Endothelial cell of umbilical vein (primary cell): ENCODE measurements around the gene DTX4. TPM values are rescaled to one million over a fixed set of nuclear protein-coding genes. Genes with fewer than 3 reads are reported as not detected.

Experiments used
- BruUV-seq: library from RNA; stranded (reverse); fragments of 400-500 nt; replicated peaks from 2 replicates; lab custom pipeline; 2021; lab: Mats Ljungman, UMichigan
- CTCF ChIA-PET: fragments of 300-600, 350-600 bp; sonication (Branson Sonifier 250); formaldehyde crosslinking; loops from one replicate; lab custom pipeline; 2021; ENCODE audit warnings: antibody characterized with exemption, inconsistent platforms; lab: Charles Lee
- POLR2A ChIA-PET: fragments of 300-600, 350-600 bp; sonication (Branson Sonifier 250); formaldehyde crosslinking; loops from one replicate; lab custom pipeline; 2021; ENCODE audit warnings: antibody characterized with exemption, inconsistent platforms; lab: Charles Lee
- DNase-seq: peaks from one replicate; pipeline ENCODE4 v3.0.0-alpha.2; 2011; ENCODE audit warnings: low read depth, low spot score
- FAIRE-seq: peaks from 2 replicates; lab custom pipeline; 2011; peaks lifted over from hg19 to GRCh38; lab: Jason Lieb, UNC
- H2AFZ ChIP-seq: 2 replicates; pipeline ENCODE4 v1.6.0; 2012; ENCODE audit warnings: low read depth, low read length, control low read depth, inconsistent platforms
- H3K27ac ChIP-seq: 2 replicates; pipeline ENCODE4 v1.5.1; 2011; ENCODE audit warnings: low read depth, mild to moderate bottlenecking, control low read depth, low read length, moderate library complexity; ENCODE audit not compliant: insufficient read depth
- H3K27me3 ChIP-seq, 2 experiments: 2 replicates each; pipeline versions ENCODE4 v1.6.0 to v1.6.1; 2011; ENCODE audit warnings: low read length in 2 of 2, mixed read lengths in 1 of 2; ENCODE audit not compliant: control insufficient read depth in 2 of 2, insufficient read depth in 2 of 2
- H3K36me3 ChIP-seq, 2 experiments: 2 replicates in 1 of 2; 3 replicates in 1 of 2; pipeline ENCODE4 v1.5.1; 2011; ENCODE audit warnings: low read length in 2 of 2, mild to moderate bottlenecking in 1 of 2, moderate library complexity in 1 of 2; ENCODE audit not compliant: control insufficient read depth in 2 of 2, insufficient read depth in 2 of 2; ENCODE audit errors: extremely low read depth in 1 of 2
- H3K4me1 ChIP-seq: 3 replicates; pipeline ENCODE4 v1.5.1; 2011; ENCODE audit warnings: mild to moderate bottlenecking, low read length; ENCODE audit not compliant: control insufficient read depth, insufficient read depth; ENCODE audit errors: extremely low read depth
- H3K4me2 ChIP-seq: 2 replicates; pipeline ENCODE4 v1.6.1; 2011; ENCODE audit warnings: low read length, control low read depth, mixed read lengths; ENCODE audit not compliant: insufficient read depth
- H3K4me3 ChIP-seq, 3 experiments: fragments of 200-600 bp in 1 of 3; sonication (generic), shearing (Covaris generic) in 1 of 3; replicated peaks in 1 of 3; 2 replicates each; pipeline ENCODE4 v1.5.1; 2011 to 2016; ENCODE audit warnings: control low read depth in 3 of 3, low read length in 3 of 3, mild to moderate bottlenecking in 2 of 3, inconsistent platforms in 1 of 3, low read depth in 1 of 3, moderate library complexity in 1 of 3; ENCODE audit not compliant: insufficient read depth in 1 of 3
- H3K79me2 ChIP-seq: 2 replicates; pipeline ENCODE4 v1.6.0; 2012; ENCODE audit warnings: low read length, inconsistent platforms; ENCODE audit not compliant: control insufficient read depth, insufficient read depth
- H3K9ac ChIP-seq: replicated peaks from 2 replicates; pipeline ENCODE3; 2011; ENCODE audit warnings: low read length, control low read depth; ENCODE audit not compliant: insufficient read depth; ENCODE audit errors: extremely low read depth
- H3K9me1 ChIP-seq: replicated peaks from 3 replicates; pipeline ENCODE4 v1.6.0; 2011; ENCODE audit warnings: mild to moderate bottlenecking, low read length; ENCODE audit not compliant: control insufficient read depth, insufficient read depth; ENCODE audit errors: extremely low read depth
- H3K9me3 ChIP-seq: replicated peaks from 2 replicates; pipeline ENCODE4 v1.5.1; 2012; ENCODE audit warnings: low read length, inconsistent platforms; ENCODE audit not compliant: control insufficient read depth, insufficient read depth
- H4K20me1 ChIP-seq: replicated peaks from 2 replicates; pipeline ENCODE3; 2011; ENCODE audit warnings: mild to moderate bottlenecking, low read length; ENCODE audit not compliant: control insufficient read depth, insufficient read depth; ENCODE audit errors: extremely low read depth
- EZH2 ChIP-seq: IDR thresholded peaks from 2 replicates; pipeline ENCODE4 v1.6.1; 2012; ENCODE audit warnings: borderline replicate concordance, low read depth, mild to moderate bottlenecking, moderate library complexity, low read length, inconsistent platforms; ENCODE audit not compliant: severe bottlenecking
- FOS ChIP-seq: IDR thresholded peaks from 2 replicates; pipeline ENCODE4 v1.6.1; 2011; ENCODE audit warnings: mild to moderate bottlenecking, low read length, moderate library complexity, borderline replicate concordance; ENCODE audit not compliant: insufficient read depth
- GATA2 ChIP-seq: IDR thresholded peaks from 2 replicates; pipeline ENCODE4 v1.7.0; 2011; ENCODE audit warnings: low read depth, mild to moderate bottlenecking, moderate library complexity, mixed read lengths, low read length; ENCODE audit not compliant: insufficient read length, insufficient read depth
- JUN ChIP-seq: IDR thresholded peaks from 2 replicates; pipeline ENCODE4 v1.6.1; 2011; ENCODE audit warnings: borderline replicate concordance, low read depth; ENCODE audit not compliant: insufficient read length, insufficient read depth
- MYC ChIP-seq: IDR thresholded peaks from one replicate; pipeline ENCODE4 v1.6.1; 2011; ENCODE audit warnings: mild to moderate bottlenecking, low read depth, low read length
- POLR2A ChIP-seq: IDR thresholded peaks from 2 replicates; pipeline ENCODE4 v1.6.1; 2012; ENCODE audit warnings: low read depth, mild to moderate bottlenecking, control low read depth, low read length
- POLR2AphosphoS5 ChIP-seq: IDR thresholded peaks from 2 replicates; pipeline ENCODE4 v1.6.1; 2012; ENCODE audit warnings: low read depth, mild to moderate bottlenecking, control low read depth, low read length, moderate library complexity; ENCODE audit not compliant: insufficient read depth
- dilution Hi-C: fragments of 300-500 bp; cut with MboI; formaldehyde crosslinking; loops from one replicate; pipeline ENCODE4 v1.15.0; 2019; ENCODE audit warnings: low sequenced_read_pairs; ENCODE audit not compliant: extremely low pct_ligation_motif_present
- intact Hi-C: fragments of 100-400 bp; cut with micrococcal nuclease; formaldehyde crosslinking; loops from one replicate; pipeline ENCODE4 v1.10.0; 2022
- polyA plus RNA-seq, 4 experiments: library from polyadenylated mRNA; depleted of rRNA in 3 of 4; stranded (reverse) in 3 of 4; unstranded in 1 of 4; fragments of >200 nt; gene quantifications; 2 replicates each; pipeline versions ENCODE4 v1.2.1 to v1.2.3, GENCODE V29; 2011 to 2012; ENCODE audit warnings: missing spikeins in 1 of 4
- total RNA-seq: library from RNA; stranded (reverse); gene quantifications from 2 replicates; pipeline ENCODE4 v1.2.3, GENCODE V29; 2021
- TF ChIP-seq, protein P1 (sequence below), 2 donors: IDR thresholded peaks; 1 replicate in 1 of 2; 2 replicates in 1 of 2; pipeline ENCODE4 v1.5.1; 2011; ENCODE audit warnings: low read length in 2 of 2, mild to moderate bottlenecking in 2 of 2, moderate library complexity in 2 of 2, control low read depth in 1 of 2, inconsistent platforms in 1 of 2, low read depth in 1 of 2; ENCODE audit not compliant: insufficient read depth in 1 of 2; ENCODE audit errors: extremely low read depth in 1 of 2
- TF ChIP-seq, protein P2 (sequence below): IDR thresholded peaks from 2 replicates; pipeline ENCODE4 v1.6.1; 2011; ENCODE audit not compliant: insufficient read depth, insufficient read length

Gene DTX4
- total and polyA plus RNA-seq, 2 donors (not counting 3 experiments of a cell fraction or from before 2014, with no cell fraction given) = 0.08 to 0.91 TPM

DNA sequence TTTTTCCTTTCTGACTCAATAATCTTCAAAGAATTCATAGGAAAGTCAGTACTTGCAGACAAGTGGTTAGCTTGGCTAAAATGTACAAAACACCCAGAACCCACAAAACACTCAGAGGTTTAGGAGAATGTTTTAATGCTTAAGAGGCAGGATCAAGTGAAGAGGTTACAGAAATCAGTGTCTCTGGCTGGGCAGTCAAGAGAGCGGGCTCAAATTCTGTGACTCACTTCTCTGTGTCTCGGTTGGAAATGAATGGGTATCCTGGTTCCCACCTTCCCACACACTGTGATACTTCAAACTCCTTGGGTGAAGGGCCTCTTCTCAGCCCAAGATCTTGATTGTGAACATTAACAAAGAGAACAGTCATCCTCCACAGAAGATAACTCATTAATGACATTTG lies 37.0 kb downstream of the DTX4 start:
- H3K36me3 ChIP-seq = no peaks in the 10 kb centered on the region
- no peak overlapping the region for H3K4me2 ChIP-seq
- H4K20me1 ChIP-seq = no peaks in the 10 kb centered on the region
- no peaks in the 10 kb centered on the region for H3K79me2 ChIP-seq
- TF ChIP-seq JUN = no peak
- no peak for TF ChIP-seq MYC
- TF ChIP-seq POLR2A = no peak
- TF ChIP-seq EZH2 = no peak
- TF ChIP-seq, protein P1, sequence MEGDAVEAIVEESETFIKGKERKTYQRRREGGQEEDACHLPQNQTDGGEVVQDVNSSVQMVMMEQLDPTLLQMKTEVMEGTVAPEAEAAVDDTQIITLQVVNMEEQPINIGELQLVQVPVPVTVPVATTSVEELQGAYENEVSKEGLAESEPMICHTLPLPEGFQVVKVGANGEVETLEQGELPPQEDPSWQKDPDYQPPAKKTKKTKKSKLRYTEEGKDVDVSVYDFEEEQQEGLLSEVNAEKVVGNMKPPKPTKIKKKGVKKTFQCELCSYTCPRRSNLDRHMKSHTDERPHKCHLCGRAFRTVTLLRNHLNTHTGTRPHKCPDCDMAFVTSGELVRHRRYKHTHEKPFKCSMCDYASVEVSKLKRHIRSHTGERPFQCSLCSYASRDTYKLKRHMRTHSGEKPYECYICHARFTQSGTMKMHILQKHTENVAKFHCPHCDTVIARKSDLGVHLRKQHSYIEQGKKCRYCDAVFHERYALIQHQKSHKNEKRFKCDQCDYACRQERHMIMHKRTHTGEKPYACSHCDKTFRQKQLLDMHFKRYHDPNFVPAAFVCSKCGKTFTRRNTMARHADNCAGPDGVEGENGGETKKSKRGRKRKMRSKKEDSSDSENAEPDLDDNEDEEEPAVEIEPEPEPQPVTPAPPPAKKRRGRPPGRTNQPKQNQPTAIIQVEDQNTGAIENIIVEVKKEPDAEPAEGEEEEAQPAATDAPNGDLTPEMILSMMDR (IDR thresholded peaks at IDR 0.05; ENCODE audit: extremely low read depth in 1 of 2, insufficient read depth in 1 of 2, low read depth in 1 of 2, low read length in 2 of 2) = no peak
- TF ChIP-seq FOS = no peak
- no peak for TF ChIP-seq POLR2AphosphoS5
- TF ChIP-seq, protein P2, sequence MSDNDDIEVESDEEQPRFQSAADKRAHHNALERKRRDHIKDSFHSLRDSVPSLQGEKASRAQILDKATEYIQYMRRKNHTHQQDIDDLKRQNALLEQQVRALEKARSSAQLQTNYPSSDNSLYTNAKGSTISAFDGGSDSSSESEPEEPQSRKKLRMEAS = no peak
- TF ChIP-seq GATA2 = no peak
- no peak overlapping the region for H3K4me3 ChIP-seq
- no peaks in the 10 kb centered on the region for H3K9me3 ChIP-seq
- BruUV-seq = no TSS peak
- H3K9me1 ChIP-seq = no peaks in the 10 kb centered on the region
- ChIA-PET CTCF (interaction anchor here (4.8 kb wide), 1 partner anchor 37 kb away, joined by 27 read pairs; the partner anchor contains the start of gene DTX4), POLR2A (no interaction called here)
- dilution Hi-C loops = no loop called here
- intact Hi-C loops = loop anchor here (1.0 kb wide), 1 partner anchor 38 kb away; no protein-coding TSS in a partner anchor
- H2AFZ ChIP-seq = no peak overlapping the region
- no peak overlapping the region for H3K9ac ChIP-seq
- no peaks in the 10 kb centered on the region for H3K4me1 ChIP-seq
- FAIRE-seq (no peak), DNase-seq (no peak)
- peaks cover 0 to 2% of the 10 kb centered on the region in 2 experiments for H3K27me3 ChIP-seq
- H3K27ac ChIP-seq = no peak overlapping the region
